Measurements from ENCODE around the gene LRP10.

- TF ChIP-seq SIN3A (IDR thresholded peaks at IDR 0.05; ENCODE audit: low read depth) (no peak), CTCF (IDR thresholded peaks at IDR 0.05 in 2 of 3, conservative IDR thresholded peaks at IDR 0.05 in 1 of 3; ENCODE audit: borderline replicate concordance in 1 of 3, insufficient read depth in 1 of 3, low read depth in 2 of 3, low read length in 2 of 3) (no peak), POLR2AphosphoS5 (IDR thresholded peaks at IDR 0.05; ENCODE audit: low read depth, low read length) (no peak), POLR2A (IDR thresholded peaks at IDR 0.05; ENCODE audit: borderline replicate concordance, extremely low read depth, insufficient read depth, insufficient read length) (no peak), RAD21 (IDR thresholded peaks at IDR 0.05; ENCODE audit: low read depth) (no peak), EZH2 (IDR thresholded peaks at IDR 0.05) (no peak), SP1 (IDR thresholded peaks at IDR 0.05; ENCODE audit: low read depth) (no peak), CEBPB (IDR thresholded peaks at IDR 0.05; ENCODE audit: low read depth) (no peak), ZNF274 (IDR thresholded peaks at IDR 0.05; ENCODE audit: low read depth, low read length) (no peak), CBX3 (IDR thresholded peaks at IDR 0.05; ENCODE audit: low read depth) (no peak), MAX (IDR thresholded peaks at IDR 0.05) (no peak)
- TF ChIP-seq, protein P1, sequence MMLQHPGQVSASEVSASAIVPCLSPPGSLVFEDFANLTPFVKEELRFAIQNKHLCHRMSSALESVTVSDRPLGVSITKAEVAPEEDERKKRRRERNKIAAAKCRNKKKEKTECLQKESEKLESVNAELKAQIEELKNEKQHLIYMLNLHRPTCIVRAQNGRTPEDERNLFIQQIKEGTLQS (IDR thresholded peaks at IDR 0.05): no peak
- TF ChIP-seq, protein P2, sequence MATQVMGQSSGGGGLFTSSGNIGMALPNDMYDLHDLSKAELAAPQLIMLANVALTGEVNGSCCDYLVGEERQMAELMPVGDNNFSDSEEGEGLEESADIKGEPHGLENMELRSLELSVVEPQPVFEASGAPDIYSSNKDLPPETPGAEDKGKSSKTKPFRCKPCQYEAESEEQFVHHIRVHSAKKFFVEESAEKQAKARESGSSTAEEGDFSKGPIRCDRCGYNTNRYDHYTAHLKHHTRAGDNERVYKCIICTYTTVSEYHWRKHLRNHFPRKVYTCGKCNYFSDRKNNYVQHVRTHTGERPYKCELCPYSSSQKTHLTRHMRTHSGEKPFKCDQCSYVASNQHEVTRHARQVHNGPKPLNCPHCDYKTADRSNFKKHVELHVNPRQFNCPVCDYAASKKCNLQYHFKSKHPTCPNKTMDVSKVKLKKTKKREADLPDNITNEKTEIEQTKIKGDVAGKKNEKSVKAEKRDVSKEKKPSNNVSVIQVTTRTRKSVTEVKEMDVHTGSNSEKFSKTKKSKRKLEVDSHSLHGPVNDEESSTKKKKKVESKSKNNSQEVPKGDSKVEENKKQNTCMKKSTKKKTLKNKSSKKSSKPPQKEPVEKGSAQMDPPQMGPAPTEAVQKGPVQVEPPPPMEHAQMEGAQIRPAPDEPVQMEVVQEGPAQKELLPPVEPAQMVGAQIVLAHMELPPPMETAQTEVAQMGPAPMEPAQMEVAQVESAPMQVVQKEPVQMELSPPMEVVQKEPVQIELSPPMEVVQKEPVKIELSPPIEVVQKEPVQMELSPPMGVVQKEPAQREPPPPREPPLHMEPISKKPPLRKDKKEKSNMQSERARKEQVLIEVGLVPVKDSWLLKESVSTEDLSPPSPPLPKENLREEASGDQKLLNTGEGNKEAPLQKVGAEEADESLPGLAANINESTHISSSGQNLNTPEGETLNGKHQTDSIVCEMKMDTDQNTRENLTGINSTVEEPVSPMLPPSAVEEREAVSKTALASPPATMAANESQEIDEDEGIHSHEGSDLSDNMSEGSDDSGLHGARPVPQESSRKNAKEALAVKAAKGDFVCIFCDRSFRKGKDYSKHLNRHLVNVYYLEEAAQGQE (IDR thresholded peaks at IDR 0.05; ENCODE audit: low read depth): no peak
Observed at GRCh38 chr14:22852599-22852939, 19.0 kb upstream of the LRP10 start.
